HepG2 (cell line): Measurements from ENCODE around the gene TBCD. TPM values are rescaled to one million over a fixed set of nuclear protein-coding genes. Genes with fewer than 3 reads are reported as not detected.

ENCODE experiments used
- BORCS8-MEF2B ChIP-seq: sonication (generic); formaldehyde crosslinking; IDR thresholded peaks from 2 replicates; pipeline ENCODE4 v1.8.0; 2022; ENCODE audit warnings: mild to moderate bottlenecking, missing genetic modification reagents
- DMAP1 ChIP-seq: IDR thresholded peaks from 2 replicates; pipeline ENCODE4 v1.6.1; 2016
- DPF2 ChIP-seq: sonication (generic); formaldehyde crosslinking; IDR thresholded peaks from 2 replicates; pipeline ENCODE4 v1.4.0; 2020; ENCODE audit warnings: mild to moderate bottlenecking, low read depth, missing genetic modification reagents, borderline replicate concordance
- EHMT2 ChIP-seq: fragments of 200-600 bp; sonication (generic); IDR thresholded peaks from 2 replicates; pipeline ENCODE4 v1.7.0; 2017; ENCODE audit warnings: antibody characterized with exemption, low read depth, low read length, borderline replicate concordance
- GRHL1 ChIP-seq: sonication (generic); formaldehyde crosslinking; conservative IDR thresholded peaks from 2 replicates; pipeline ENCODE4 v1.8.0; 2022; ENCODE audit warnings: missing genetic modification reagents
- HOXA5 ChIP-seq: sonication (generic); formaldehyde crosslinking; IDR thresholded peaks from 2 replicates; pipeline ENCODE4 v1.4.0; 2020; ENCODE audit warnings: missing genetic modification reagents
- ISL2 ChIP-seq: sonication (generic); formaldehyde crosslinking; IDR thresholded peaks from 2 replicates; pipeline ENCODE4 v1.5.0; 2020; ENCODE audit warnings: missing genetic modification reagents
- KDM2A ChIP-seq: sonication (generic); formaldehyde crosslinking; IDR thresholded peaks from 2 replicates; pipeline ENCODE4 v1.4.0; 2020; ENCODE audit warnings: low read depth, missing genetic modification reagents, borderline replicate concordance
- MEF2D ChIP-seq: sonication (generic); formaldehyde crosslinking; IDR thresholded peaks from 2 replicates; pipeline ENCODE4 v1.5.1; 2020; ENCODE audit warnings: mild to moderate bottlenecking, missing genetic modification reagents
- PBX2 ChIP-seq: IDR thresholded peaks from 2 replicates; pipeline ENCODE4 v1.6.1; 2016; ENCODE audit warnings: control low read depth
- SOX5 ChIP-seq: IDR thresholded peaks from 2 replicates; pipeline ENCODE4 v1.6.1; 2016; ENCODE audit warnings: borderline replicate concordance
- SRF ChIP-seq: IDR thresholded peaks from 2 replicates; pipeline ENCODE4 v1.6.1; 2011; ENCODE audit warnings: mild to moderate bottlenecking, low read depth, low read length, moderate library complexity
- TBL1XR1 ChIP-seq: fragments of 150-350 bp; IDR thresholded peaks from 2 replicates; pipeline ENCODE4 v1.6.1; 2014; ENCODE audit warnings: borderline replicate concordance, low read length; ENCODE audit not compliant: partially characterized antibody
- ZEB1 ChIP-seq: IDR thresholded peaks from 2 replicates; pipeline ENCODE4 v1.6.1; 2012; ENCODE audit warnings: mild to moderate bottlenecking, low read depth, inconsistent platforms; ENCODE audit not compliant: insufficient replicate concordance
- ZFP62 ChIP-seq: sonication (generic); formaldehyde crosslinking; IDR thresholded peaks from 2 replicates; pipeline ENCODE4 v1.4.0; 2020; ENCODE audit warnings: missing genetic modification reagents
- ZKSCAN5 ChIP-seq: sonication (generic); formaldehyde crosslinking; IDR thresholded peaks from 2 replicates; pipeline ENCODE4 v1.5.1; 2020; ENCODE audit warnings: mild to moderate bottlenecking, missing genetic modification reagents
- ZNF326 ChIP-seq: sonication (generic); formaldehyde crosslinking; IDR thresholded peaks from 2 replicates; pipeline ENCODE4 v1.4.0; 2020; ENCODE audit warnings: missing genetic modification reagents, borderline replicate concordance
- ZNF337 ChIP-seq: sonication (generic); formaldehyde crosslinking; IDR thresholded peaks from 2 replicates; pipeline ENCODE4 v1.5.1; 2020; ENCODE audit warnings: missing genetic modification reagents, low read depth, mild to moderate bottlenecking, borderline replicate concordance
- ZNF609 ChIP-seq: sonication (generic); formaldehyde crosslinking; IDR thresholded peaks from 2 replicates; pipeline ENCODE4 v1.4.0; 2020; ENCODE audit warnings: mild to moderate bottlenecking, missing genetic modification reagents, borderline replicate concordance
- ZNF629 ChIP-seq: sonication (generic); formaldehyde crosslinking; conservative IDR thresholded peaks from 2 replicates; pipeline ENCODE4 v1.5.0; 2020; ENCODE audit warnings: missing genetic modification reagents
- ZSCAN25 ChIP-seq: sonication (generic); formaldehyde crosslinking; IDR thresholded peaks from 2 replicates; pipeline ENCODE4 v1.8.0; 2022; ENCODE audit warnings: mild to moderate bottlenecking, missing genetic modification reagents
- polyA plus RNA-seq, 8 experiments: library from polyadenylated mRNA; depleted of rRNA in 3 of 8; stranded (reverse) in 7 of 8; unstranded in 1 of 8; fragments of >200 nt; fragmentation: Illumina TruSeq in 4 of 8; extraction: Trizol in 4 of 8; gene quantifications; 2 replicates each; pipeline versions ENCODE4 v1.2.1 to v1.2.3, GENCODE V29; 2011 to 2016; ENCODE audit warnings: low read depth in 4 of 8, missing spikeins in 1 of 8, mixed read lengths in 1 of 8; ENCODE audit not compliant: insufficient read depth in 1 of 8
- total RNA-seq, 5 experiments: library from RNA; depleted of rRNA; stranded (reverse); fragments of >200 nt; fragmentation: Illumina TruSeq; extraction: Trizol; gene quantifications; 2 replicates each; pipeline ENCODE4 v1.2.3, GENCODE V29; 2016; ENCODE audit warnings: low read depth in 1 of 5
- TF ChIP-seq, protein P1 (sequence below): IDR thresholded peaks from 2 replicates; pipeline ENCODE4 v1.6.1; 2016

TBCD gene
- total and polyA plus RNA-seq, 2 of the 13 experiments (the other 11 are each of a cell fraction or from before 2014, with no cell fraction given), result 33.9 to 54.8 TPM

DNA sequence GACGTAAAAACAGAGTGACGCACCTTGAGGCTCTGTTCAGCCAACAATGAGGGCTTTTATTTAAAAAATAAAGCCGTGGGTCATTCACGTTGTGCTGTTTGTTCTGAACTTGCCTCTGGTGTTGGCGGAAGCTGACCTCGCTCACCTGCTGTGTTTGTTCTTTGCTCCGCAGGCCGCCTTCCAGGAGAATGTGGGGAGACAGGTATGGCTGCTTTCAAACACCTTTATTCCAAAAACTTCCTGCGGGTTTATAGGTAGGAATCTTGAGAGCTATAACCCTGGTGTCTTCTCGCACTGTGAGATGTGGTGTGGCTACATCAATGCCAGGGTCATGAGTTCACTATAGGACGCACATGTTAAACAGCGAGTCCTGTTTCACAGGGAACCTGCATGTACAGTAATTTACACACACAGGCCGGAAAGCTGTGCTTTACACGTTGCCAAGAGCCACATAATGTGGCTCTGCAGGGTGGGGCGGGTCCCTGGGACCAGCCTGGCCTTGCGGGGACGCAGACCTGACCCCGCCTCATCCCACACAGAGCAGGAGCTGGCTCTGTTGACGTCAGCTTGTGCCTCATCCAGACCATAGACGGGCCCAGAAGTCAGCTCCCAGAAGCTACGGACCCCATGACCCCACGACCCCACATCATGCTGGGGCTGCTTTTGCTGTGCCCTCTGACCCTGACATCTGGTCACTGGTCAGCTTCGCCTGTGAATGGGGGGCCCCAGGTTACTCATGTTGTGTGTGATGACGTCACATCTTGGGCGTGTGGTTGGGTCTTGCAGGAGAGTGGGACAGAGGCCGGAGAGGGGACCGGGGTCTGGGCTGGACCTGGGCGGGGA lies 137.9 kb downstream of the TBCD start (continued):
- peak; percentile 55; the same call in 1 of the 2 replicates for TF ChIP-seq ZNF609
- no peak for TF ChIP-seq SRF
- no peak for TF ChIP-seq GRHL1 (CRISPR knock-in tag)
- TF ChIP-seq PBX2 (CRISPR knock-in tag), result no peak; the same call in 1 of the 2 replicates
- 0 out of 2 replicates have a peak, but pooled peaks have one; percentile 6 for TF ChIP-seq HOXA5
- TF ChIP-seq KDM2A (CRISPR knock-in tag), result 0 out of 2 replicates have a peak, but pooled peaks have one; percentile 71
- TF ChIP-seq BORCS8-MEF2B (CRISPR knock-in tag), result peak; percentile 73; the same call in 1 of the 2 replicates
- TF ChIP-seq SOX5 (CRISPR knock-in tag), result peak; percentile 85
- no peak for TF ChIP-seq ZNF629 (CRISPR knock-in tag)
- peak; percentile 30 for TF ChIP-seq DMAP1
- TF ChIP-seq TBL1XR1, result no peak
- 0 out of 2 replicates have a peak, but pooled peaks have one; percentile 17 for TF ChIP-seq EHMT2
- peak; percentile 18; the same call in 1 of the 2 replicates for TF ChIP-seq ISL2 (CRISPR knock-in tag)
- peak; percentile 98 for TF ChIP-seq ZEB1
- TF ChIP-seq DPF2 (CRISPR knock-in tag), result 0 out of 2 replicates have a peak, but pooled peaks have one; percentile 58
- no peak for TF ChIP-seq ZNF326 (CRISPR knock-in tag)
- TF ChIP-seq, protein P1, sequence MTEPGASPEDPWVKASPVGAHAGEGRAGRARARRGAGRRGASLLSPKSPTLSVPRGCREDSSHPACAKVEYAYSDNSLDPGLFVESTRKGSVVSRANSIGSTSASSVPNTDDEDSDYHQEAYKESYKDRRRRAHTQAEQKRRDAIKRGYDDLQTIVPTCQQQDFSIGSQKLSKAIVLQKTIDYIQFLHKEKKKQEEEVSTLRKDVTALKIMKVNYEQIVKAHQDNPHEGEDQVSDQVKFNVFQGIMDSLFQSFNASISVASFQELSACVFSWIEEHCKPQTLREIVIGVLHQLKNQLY (CRISPR knock-in tag), result peak; percentile 39; the same call in 1 of the 2 replicates
- TF ChIP-seq MEF2D (CRISPR knock-in tag), result 0 out of 2 replicates have a peak, but pooled peaks have one; percentile 31
- no peak for TF ChIP-seq ZSCAN25 (CRISPR knock-in tag)
- no peak for TF ChIP-seq ZKSCAN5 (CRISPR knock-in tag)
- TF ChIP-seq ZFP62, result no peak
- no peak for TF ChIP-seq ZNF337 (CRISPR knock-in tag)
